WI38 (cell line): ENCODE measurements around the gene BCL2L1.

Experiments used
- H3K4me3 ChIP-seq: 2 replicates; pipeline ENCODE4 v1.5.1; 2011; ENCODE audit warnings: low read depth, mild to moderate bottlenecking, control low read depth, low read length
- CTCF ChIP-seq: IDR thresholded peaks from 2 replicates; pipeline ENCODE4 v1.5.1; 2012; ENCODE audit warnings: low read depth, mild to moderate bottlenecking, control low read depth, low read length

The BCL2L1 gene

GRCh38 chr20:31707258-31707615, 15.4 kb downstream of the BCL2L1 start:
- TF ChIP-seq CTCF, result no peak
- H3K4me3 ChIP-seq, result no peak overlapping the region

GRCh38 chr20:31706607-31707257, 15.9 kb downstream of the BCL2L1 start:
- TF ChIP-seq CTCF, result no peak
- H3K4me3 ChIP-seq, result no peak overlapping the region

GRCh38 chr20:31705598-31706597, 16.8 kb downstream of the BCL2L1 start:
- no peak overlapping the region for H3K4me3 ChIP-seq
- no peak for TF ChIP-seq CTCF

GRCh38 chr20:31705191-31705590, 17.5 kb downstream of the BCL2L1 start:
- no peak overlapping the region for H3K4me3 ChIP-seq
- no peak for TF ChIP-seq CTCF

- no peak overlapping the region for H3K4me3 ChIP-seq
- no peak for TF ChIP-seq CTCF
Measured at GRCh38 chr20:31704225-31705119, 18.2 kb downstream of the BCL2L1 start.

GRCh38 chr20:31701591-31701990, 21.1 kb downstream of the BCL2L1 start:
- no peak for TF ChIP-seq CTCF
- H3K4me3 ChIP-seq, result no peak overlapping the region
